Stimulated activated CD8-positive, alpha-beta memory T cell treated with anti-CD3 and anti-CD28 coated beads, Interleukin-15, amount 100 ng/mL, for 1 hour (primary cell): Measurements from ENCODE around the gene TRAPPC2L.

Experiments used
- DNase-seq: peaks from one replicate; pipeline ENCODE4 v3.0.0-alpha.2; 2020; ENCODE audit warnings: low read depth

The TRAPPC2L gene

GRCh38 chr16:88839745-88840599 lies 17.0 kb upstream of the TRAPPC2L start:
- no peak for DNase-seq

- no peak for DNase-seq
These were observed 16.2 kb upstream of the TRAPPC2L start for GRCh38 chr16:88840600-88841215.

- DNase-seq = no peak
These were observed 15.2 kb upstream of the TRAPPC2L start for GRCh38 chr16:88841521-88842307.

GRCh38 chr16:88842308-88842756 lies 14.6 kb upstream of the TRAPPC2L start:
- no peak for DNase-seq

- no peak for DNase-seq
These were observed 14.1 kb upstream of the TRAPPC2L start for GRCh38 chr16:88842806-88843205.

- DNase-seq = no peak
These were observed 13.7 kb upstream of the TRAPPC2L start for GRCh38 chr16:88843256-88843655.

GRCh38 chr16:88844419-88845036 lies 12.4 kb upstream of the TRAPPC2L start:
- no peak for DNase-seq

- DNase-seq = no peak
These were observed 10.8 kb upstream of the TRAPPC2L start for GRCh38 chr16:88846088-88846487.

GRCh38 chr16:88847654-88848053 lies 9.3 kb upstream of the TRAPPC2L start:
- no peak for DNase-seq

- no peak for DNase-seq
These were observed 8.4 kb upstream of the TRAPPC2L start for GRCh38 chr16:88848557-88848956.

GRCh38 chr16:88850531-88851199 lies 6.3 kb upstream of the TRAPPC2L start:
- DNase-seq = no peak

GRCh38 chr16:88851616-88852015 lies 5.3 kb upstream of the TRAPPC2L start:
- no peak for DNase-seq

GRCh38 chr16:88853325-88853941 lies 3.5 kb upstream of the TRAPPC2L start:
- DNase-seq = no peak

GRCh38 chr16:88854306-88855111 lies 2.4 kb upstream of the TRAPPC2L start:
- DNase-seq = no peak

GRCh38 chr16:88855176-88855575 lies 1.8 kb upstream of the TRAPPC2L start:
- no peak for DNase-seq

GRCh38 chr16:88855736-88856121 lies 1.2 kb upstream of the TRAPPC2L start:
- no peak for DNase-seq

- no peak for DNase-seq
These were observed 652 bp upstream of the TRAPPC2L start for GRCh38 chr16:88856122-88856827.

GRCh38 chr16:88857728-88858339 lies 907 bp downstream of the TRAPPC2L start:
- peak; percentile 54 for DNase-seq

GRCh38 chr16:88859381-88860091 lies 2.6 kb downstream of the TRAPPC2L start:
- DNase-seq = no peak
